HG03378 (cell line): ENCODE measurements around the gene SULT1A2.
"Not testable (repeated sequence)": the region's sequence is repeated elsewhere in the genome, so short reads cannot be mapped to it uniquely, and the experiment has no call there.

Source experiments
- ATAC-seq: cut with Tn5 transposase; IDR thresholded peaks from one replicate; pipeline ENCODE4 v1.9.1; 2021; ENCODE audit warnings: mild to moderate bottlenecking, moderate library complexity; ENCODE audit not compliant: unreplicated experiment

Gene SULT1A2

DNA sequence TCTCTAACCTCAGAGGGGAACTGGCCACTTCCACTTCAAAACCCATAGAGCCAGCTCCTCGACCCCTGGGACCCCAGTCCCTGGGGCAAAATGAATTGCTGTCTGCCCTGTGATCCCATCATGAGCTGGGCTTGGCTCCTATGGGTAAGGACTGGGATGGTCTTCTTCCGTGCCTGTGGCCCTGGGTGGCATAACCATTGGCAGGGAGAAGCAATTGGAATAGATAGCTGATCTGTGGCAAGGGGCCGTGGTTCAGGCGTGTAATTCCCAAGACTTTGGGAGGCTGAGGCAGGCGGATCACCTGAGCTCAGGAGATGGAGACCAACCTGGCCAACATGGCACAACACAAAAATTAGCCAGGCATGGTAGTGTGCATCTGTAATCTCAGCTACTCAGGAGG lies 4.3 kb downstream of the SULT1A2 start:
- no peak for ATAC-seq

- no peak for ATAC-seq
These were observed 5.5 kb downstream of the SULT1A2 start for GRCh38 chr16:28591355-28591754.

GRCh38 chr16:28590384-28591340 lies 6.2 kb downstream of the SULT1A2 start:
- no peak for ATAC-seq

DNA sequence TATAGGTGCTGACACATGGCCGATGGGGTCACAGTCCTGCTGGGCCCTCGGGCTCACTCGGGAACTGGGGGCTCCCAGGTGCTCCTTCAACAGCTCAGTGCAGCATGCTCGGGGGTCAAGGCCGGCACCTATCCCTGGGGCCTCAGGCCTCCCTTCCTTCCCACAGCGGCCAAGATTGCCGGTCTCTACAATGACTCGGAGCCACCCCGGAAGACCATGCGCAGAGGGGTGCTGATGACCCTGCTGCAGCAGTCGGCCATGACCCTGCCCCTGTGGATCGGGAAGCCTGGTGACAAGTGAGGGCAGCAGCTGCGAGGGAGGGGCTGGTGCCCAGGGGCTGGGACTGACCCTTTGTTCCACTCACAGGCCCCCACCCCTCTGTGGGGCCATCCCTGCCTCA lies 6.9 kb downstream of the SULT1A2 start:
- no peak for ATAC-seq

GRCh38 chr16:28589069-28589468 lies 7.8 kb downstream of the SULT1A2 start:
- no peak for ATAC-seq

GRCh38 chr16:28587386-28587785 lies 9.5 kb downstream of the SULT1A2 start:
- no peak for ATAC-seq

DNA sequence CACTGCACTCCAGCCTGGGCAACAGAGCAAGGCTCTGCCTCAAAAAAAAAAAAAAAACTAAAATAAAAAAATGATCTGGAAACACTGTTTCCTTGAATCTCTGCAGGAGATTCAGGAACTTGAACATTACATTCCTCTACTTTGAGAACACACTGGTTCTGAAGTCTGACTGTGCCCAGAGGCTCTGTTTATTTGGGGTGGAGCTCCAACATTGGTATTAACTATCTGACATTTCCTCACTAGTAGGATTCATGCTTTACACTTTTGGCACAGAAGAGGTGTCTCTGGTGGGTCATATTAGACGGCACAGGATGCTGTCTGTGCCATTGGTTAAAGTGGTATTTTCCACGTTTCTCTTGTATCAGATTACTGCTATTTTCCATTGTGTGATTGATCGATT lies 10.4 kb downstream of the SULT1A2 start:
- ATAC-seq: no peak

DNA sequence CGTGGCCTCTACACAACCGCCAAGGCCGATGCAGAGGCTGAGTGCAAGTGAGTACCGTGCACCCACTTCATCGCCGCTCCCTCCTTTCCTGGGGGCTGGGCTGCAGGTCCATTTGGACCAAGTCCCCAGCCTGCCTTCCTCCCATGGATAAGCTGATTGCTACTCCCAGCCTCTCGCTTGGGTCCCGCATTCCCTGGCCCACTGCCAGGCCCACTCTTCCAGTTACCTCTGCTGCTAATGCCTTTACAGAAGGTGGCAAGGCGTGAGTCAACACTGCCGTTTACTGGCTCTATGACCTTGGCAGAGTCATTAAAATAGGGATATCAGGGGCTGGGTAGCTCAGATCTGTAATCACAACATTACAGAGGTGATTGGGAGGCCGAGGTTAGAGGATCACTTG lies 11.2 kb downstream of the SULT1A2 start:
- ATAC-seq: no peak

- no peak for ATAC-seq
These were observed 16.0 kb downstream of the SULT1A2 start for GRCh38 chr16:28580726-28581315.

- no peak for ATAC-seq
These were observed 21.3 kb downstream of the SULT1A2 start for GRCh38 chr16:28575446-28576109.

DNA sequence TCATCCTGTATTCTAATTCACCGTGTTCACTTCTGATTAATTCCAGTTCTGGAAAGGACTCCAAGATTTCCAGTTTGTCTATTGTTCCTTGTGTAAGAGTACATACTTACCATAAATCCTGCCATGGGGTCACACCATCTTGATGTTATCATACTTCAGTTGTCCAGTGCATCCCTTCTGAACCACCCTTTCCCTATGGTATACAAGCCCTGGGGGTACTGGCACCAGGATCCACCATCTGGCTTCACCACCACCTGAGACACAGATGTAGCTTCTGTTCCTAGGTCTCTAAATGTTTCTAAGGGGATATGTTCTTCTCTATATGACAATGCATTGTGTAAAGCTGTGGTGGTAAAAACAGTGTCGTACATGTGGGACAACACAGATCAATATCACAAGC lies 21.9 kb downstream of the SULT1A2 start:
- no peak for ATAC-seq

GRCh38 chr16:28573738-28574718 lies 22.8 kb downstream of the SULT1A2 start:
- no peak for ATAC-seq

DNA sequence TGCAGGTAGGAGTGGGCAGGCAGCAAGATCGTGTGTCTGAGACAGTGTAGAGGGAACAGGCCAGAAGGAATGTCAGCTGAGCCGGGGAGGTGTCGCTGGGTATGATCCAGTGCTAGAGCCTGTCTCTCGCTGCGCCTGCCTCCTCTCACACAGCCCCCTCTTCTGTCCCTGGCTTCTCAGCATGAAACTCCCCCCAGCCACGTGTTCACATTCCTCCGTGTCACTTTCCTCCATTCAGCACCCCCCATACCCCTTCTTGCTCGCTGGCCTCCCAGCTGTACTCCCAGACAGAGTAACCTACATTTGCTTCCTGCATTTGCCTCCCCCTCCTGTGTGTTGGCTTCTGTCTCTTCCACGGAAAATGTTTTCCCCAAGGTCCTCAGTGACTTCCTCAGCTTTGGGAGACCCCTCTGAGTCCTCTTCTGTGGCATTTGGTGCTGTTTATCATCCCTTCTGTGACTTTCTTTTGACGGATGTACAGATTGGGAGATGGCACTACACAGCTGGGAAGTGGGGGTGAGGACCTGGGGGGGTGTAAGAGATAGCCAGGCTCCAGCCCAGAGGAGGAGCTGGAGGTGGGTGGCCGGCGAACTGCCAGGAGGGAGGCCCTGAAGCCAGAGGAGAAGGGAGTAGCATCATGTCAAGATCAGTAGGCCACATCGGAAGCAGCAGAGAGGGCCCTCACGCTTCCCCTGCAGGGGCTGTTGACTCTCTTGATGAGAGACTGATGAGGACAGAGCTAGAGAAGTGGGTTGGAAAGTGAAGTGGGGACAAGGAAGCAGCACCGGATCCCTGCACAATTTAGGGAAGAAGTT lies 23.9 kb downstream of the SULT1A2 start:
- ATAC-seq: no peak

DNA sequence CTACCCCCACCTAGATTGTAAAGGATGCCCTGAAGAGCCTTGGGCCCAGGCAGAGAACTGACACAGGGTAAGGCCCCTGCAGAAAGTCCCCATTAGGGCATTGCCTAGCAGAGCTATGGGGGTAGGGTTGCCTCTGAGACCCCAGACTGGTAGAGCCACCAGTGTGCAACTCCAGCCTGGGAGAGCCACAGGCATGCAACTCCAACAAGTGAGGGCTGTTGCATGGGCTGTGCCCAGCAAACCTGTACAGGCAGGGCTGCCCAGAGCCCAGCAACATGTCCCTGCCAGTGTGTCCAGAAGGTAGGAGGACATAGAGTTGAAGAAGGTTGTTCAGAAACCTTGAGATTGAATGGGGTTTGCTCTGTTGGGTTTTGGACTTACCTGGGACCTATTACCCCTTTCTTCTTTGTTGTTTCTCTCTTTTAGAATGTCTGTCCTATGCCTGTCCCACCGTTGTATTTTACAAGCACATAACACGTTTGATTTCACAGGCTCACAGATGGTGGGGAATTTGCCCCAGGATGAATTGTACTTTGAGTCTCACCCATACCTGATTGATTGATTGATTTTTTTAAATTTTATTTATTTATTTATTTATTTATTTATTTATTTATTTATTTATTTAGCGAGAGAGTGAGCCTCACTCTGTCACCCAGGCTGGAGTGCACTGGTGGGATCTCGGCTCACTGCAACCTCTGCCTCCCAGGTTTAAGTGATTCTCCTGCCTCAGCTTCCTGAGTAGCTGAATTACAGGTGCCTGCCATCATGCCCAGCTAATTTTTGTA lies 26.7 kb downstream of the SULT1A2 start:
- ATAC-seq: no peak

DNA sequence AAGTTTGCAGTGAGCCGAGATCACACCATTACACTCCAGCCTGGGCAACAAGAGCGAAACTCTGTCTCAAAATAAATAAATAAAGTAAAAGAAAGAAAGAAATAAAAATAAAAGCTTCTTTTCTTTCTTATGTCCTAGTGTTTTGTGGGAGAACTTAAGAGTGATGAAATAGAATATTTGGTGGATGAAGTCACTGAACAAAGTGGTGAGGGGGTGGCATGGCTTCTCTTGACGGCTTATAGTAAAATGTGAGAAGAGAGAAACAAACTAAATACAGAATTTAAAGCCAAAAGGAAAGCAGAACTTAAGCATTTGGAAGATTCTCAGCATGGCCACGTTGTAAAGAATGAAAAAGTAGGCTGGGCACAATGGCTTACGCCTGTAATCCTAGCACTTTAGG lies 27.8 kb downstream of the SULT1A2 start:
- no peak for ATAC-seq

DNA sequence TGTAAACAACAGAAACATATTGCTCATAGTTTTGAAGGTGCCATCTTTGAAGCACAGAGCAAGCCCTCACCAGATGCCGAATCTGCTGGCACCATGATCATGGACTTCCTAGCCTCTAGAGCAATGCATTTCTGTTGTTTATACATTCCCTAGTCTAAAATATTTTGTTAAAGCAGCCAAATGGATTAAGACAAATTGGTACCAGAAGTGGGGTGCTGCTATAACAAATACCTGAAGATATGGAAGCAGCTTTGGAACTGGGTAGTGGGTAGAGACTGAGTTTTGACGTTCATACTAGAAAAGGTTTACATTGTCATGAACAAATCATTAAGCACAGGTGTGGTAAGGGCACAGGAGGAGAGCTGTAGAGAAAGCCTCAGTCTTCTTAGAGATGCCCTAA lies 29.6 kb downstream of the SULT1A2 start:
- no peak for ATAC-seq

- ATAC-seq: not testable (repeated sequence)
These were observed 30.5 kb downstream of the SULT1A2 start for GRCh38 chr16:28566233-28566925.

DNA sequence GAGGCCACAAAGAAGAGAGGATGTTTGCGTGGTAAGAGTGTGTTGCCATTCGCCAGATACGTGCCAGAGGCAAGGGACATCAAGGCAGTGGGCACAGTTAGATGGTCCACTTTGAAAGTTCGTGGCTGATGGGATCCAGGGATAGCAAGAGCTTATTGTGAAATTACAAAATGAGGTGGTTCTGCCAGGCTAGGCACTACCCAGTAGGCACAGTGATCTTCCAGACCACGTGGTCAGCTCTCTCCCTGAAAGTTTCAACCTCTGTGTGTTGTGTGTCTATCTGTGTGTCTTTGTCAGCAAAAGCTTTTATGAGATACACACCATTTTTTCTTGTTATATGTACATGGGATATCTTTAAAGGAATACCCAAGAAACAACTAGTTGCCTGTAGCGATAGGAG lies 33.6 kb downstream of the SULT1A2 start:
- ATAC-seq: no peak
